HL-60 (cell line): ENCODE data around the gene ZSWIM8.

Experiments used
- DNase-seq, 2 experiments: peaks; one replicate each; pipeline ENCODE4 v3.0.0-alpha.2; 2010 to 2020; ENCODE audit warnings: low read depth in 1 of 2, low spot score in 1 of 2
- H3K27ac ChIP-seq: fragments of 250-450 bp; sonication (Bioruptor Pico); replicated peaks from 2 replicates; pipeline ENCODE4 v1.5.1; 2020; ENCODE audit warnings: mild to moderate bottlenecking, moderate library complexity
- H3K27me3 ChIP-seq: fragments of 250-450 bp; sonication (Bioruptor Pico); 2 replicates; pipeline ENCODE4 v1.5.1; 2021; ENCODE audit warnings: mild to moderate bottlenecking, moderate library complexity; ENCODE audit not compliant: insufficient read depth, poor library complexity, severe bottlenecking
- H3K4me3 ChIP-seq: replicated peaks from 2 replicates; pipeline ENCODE4 v1.5.1; 2011; ENCODE audit warnings: mild to moderate bottlenecking, control low read depth, low read length; ENCODE audit not compliant: insufficient read depth
- GABPA ChIP-seq: IDR thresholded peaks from 2 replicates; pipeline ENCODE4 v1.6.1; 2012; ENCODE audit warnings: low read depth
- POLR2AphosphoS5 ChIP-seq: IDR thresholded peaks from 2 replicates; pipeline ENCODE4 v1.6.1; 2012; ENCODE audit warnings: low read depth
- SPI1 ChIP-seq: IDR thresholded peaks from 2 replicates; pipeline ENCODE4 v1.6.1; 2012; ENCODE audit warnings: low read depth, mild to moderate bottlenecking, borderline replicate concordance
- TF ChIP-seq, protein P1 (sequence below): IDR thresholded peaks from 2 replicates; pipeline ENCODE4 v1.6.1; 2012; ENCODE audit warnings: low read depth; ENCODE audit not compliant: insufficient replicate concordance
- TF ChIP-seq, protein P2 (sequence below): IDR thresholded peaks from one replicate; pipeline ENCODE4 v1.5.1; 2011; ENCODE audit warnings: low read length, control low read depth, inconsistent platforms; ENCODE audit not compliant: insufficient read depth

The ZSWIM8 gene

DNA sequence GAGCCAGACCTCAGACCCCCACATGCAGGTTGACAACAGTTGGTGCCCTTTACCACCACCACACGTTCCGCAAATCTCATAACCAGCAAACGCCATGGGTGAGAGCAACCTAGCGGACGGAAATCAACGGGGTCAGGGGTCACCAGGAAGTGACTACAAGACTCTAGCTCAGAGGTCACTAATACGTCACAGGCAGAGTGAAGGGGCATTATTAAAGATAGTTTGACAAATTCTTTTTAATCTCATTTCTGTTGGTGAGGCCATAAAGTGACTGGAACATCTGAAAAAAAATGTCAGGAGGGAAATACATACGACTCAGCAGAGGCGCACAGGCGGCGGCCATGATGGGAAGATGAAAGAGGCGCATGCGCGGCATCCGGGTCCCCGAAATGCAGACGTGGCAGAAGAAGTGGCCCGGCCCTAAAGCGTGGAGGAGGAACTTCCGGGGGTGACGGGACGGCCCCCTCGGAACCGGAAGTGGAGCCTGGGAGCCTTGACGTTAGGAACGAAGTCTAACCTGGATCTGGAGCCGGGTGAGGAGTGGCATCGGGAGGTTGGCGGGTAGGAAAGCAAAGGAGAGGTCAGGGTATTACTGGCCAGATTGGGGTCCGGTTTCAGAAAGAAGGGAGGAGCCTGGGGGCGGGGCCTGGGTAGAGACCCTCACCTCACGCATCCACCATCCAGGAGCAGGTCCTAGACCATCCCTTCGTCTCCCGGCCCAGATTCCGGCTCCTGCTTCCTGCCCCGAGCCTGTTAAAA, 41.3 kb upstream of the ZSWIM8 start, which contains the start of gene SEC24C:
TSS of gene SEC24C (plus strand) at position 468 of the 759 bp plus-strand sequence. CDS start 2,461 bp downstream, outside the sequence.
- TF ChIP-seq, protein P1, sequence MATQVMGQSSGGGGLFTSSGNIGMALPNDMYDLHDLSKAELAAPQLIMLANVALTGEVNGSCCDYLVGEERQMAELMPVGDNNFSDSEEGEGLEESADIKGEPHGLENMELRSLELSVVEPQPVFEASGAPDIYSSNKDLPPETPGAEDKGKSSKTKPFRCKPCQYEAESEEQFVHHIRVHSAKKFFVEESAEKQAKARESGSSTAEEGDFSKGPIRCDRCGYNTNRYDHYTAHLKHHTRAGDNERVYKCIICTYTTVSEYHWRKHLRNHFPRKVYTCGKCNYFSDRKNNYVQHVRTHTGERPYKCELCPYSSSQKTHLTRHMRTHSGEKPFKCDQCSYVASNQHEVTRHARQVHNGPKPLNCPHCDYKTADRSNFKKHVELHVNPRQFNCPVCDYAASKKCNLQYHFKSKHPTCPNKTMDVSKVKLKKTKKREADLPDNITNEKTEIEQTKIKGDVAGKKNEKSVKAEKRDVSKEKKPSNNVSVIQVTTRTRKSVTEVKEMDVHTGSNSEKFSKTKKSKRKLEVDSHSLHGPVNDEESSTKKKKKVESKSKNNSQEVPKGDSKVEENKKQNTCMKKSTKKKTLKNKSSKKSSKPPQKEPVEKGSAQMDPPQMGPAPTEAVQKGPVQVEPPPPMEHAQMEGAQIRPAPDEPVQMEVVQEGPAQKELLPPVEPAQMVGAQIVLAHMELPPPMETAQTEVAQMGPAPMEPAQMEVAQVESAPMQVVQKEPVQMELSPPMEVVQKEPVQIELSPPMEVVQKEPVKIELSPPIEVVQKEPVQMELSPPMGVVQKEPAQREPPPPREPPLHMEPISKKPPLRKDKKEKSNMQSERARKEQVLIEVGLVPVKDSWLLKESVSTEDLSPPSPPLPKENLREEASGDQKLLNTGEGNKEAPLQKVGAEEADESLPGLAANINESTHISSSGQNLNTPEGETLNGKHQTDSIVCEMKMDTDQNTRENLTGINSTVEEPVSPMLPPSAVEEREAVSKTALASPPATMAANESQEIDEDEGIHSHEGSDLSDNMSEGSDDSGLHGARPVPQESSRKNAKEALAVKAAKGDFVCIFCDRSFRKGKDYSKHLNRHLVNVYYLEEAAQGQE: peak; percentile 77
- TF ChIP-seq, protein P2, sequence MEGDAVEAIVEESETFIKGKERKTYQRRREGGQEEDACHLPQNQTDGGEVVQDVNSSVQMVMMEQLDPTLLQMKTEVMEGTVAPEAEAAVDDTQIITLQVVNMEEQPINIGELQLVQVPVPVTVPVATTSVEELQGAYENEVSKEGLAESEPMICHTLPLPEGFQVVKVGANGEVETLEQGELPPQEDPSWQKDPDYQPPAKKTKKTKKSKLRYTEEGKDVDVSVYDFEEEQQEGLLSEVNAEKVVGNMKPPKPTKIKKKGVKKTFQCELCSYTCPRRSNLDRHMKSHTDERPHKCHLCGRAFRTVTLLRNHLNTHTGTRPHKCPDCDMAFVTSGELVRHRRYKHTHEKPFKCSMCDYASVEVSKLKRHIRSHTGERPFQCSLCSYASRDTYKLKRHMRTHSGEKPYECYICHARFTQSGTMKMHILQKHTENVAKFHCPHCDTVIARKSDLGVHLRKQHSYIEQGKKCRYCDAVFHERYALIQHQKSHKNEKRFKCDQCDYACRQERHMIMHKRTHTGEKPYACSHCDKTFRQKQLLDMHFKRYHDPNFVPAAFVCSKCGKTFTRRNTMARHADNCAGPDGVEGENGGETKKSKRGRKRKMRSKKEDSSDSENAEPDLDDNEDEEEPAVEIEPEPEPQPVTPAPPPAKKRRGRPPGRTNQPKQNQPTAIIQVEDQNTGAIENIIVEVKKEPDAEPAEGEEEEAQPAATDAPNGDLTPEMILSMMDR: no peak
- TF ChIP-seq SPI1 (no peak), POLR2AphosphoS5 (peak; percentile 88), GABPA (peak; percentile 93)
- peak within 1 kb of the TSS; percentile 100 for H3K4me3 ChIP-seq

DNA sequence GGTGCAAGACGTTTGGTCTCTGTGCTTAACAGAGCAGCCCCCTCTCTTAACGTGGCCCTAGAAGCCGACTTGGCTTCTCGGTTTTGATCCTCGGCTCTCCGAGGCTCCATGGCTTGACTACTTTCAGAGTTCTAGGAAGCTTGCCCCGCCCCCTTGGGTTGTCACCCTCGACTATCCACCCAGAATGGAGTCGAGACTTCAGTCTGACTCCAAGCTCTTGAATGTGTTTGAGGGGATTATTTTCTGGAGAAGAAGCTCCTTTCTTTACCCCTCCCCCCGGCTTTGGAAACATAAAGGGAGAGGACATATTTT, 40.8 kb upstream of the ZSWIM8 start:
- Histone ChIP-seq H3K27ac (peak overlapping the region; percentile 93), H3K27me3 (no peaks in the 10 kb centered on the region), H3K4me3 (peak overlapping the region; percentile 100)
- DNase-seq: peak in 1 of 2 experiments; percentile 65
- TF ChIP-seq SPI1 (no peak), POLR2AphosphoS5 (no peak), GABPA (no peak)
- TF ChIP-seq, protein P2: no peak
- TF ChIP-seq, protein P1: no peak

More for the DNA sequence above, 41.3 kb upstream of the ZSWIM8 start, which contains the start of gene SEC24C:
- peak; percentile 93 to 97 for DNase-seq
- Histone ChIP-seq H3K27ac (peak within 1 kb of the TSS; percentile 93), H3K27me3 (no peaks in the 10 kb centered on the region)

DNA sequence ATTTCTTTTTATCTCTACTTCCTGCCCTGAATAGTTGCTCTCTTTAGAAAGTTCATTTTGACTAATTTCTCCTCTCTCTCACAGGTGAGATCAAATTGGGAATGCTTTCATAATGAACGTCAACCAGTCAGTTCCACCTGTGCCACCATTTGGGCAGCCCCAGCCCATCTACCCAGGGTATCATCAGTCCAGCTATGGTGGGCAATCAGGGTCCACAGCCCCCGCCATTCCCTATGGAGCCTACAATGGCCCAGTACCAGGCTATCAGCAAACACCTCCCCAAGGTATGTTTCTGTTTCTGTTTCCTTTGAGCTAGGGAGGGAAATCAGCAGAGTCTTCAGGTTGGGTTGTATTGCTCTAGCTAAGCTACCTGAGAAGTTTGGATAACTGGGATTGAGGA, 38.7 kb upstream of the ZSWIM8 start:
- Histone ChIP-seq H3K27ac (no peak overlapping the region), H3K27me3 (no peaks in the 10 kb centered on the region), H3K4me3 (no peak overlapping the region)
- TF ChIP-seq, protein P1: no peak
- no peak for TF ChIP-seq POLR2AphosphoS5
- TF ChIP-seq SPI1: no peak
- TF ChIP-seq GABPA: no peak
- TF ChIP-seq, protein P2: no peak
- no peak for DNase-seq
